Measurements from ENCODE around the gene YARS1.

The YARS1 gene

DNA sequence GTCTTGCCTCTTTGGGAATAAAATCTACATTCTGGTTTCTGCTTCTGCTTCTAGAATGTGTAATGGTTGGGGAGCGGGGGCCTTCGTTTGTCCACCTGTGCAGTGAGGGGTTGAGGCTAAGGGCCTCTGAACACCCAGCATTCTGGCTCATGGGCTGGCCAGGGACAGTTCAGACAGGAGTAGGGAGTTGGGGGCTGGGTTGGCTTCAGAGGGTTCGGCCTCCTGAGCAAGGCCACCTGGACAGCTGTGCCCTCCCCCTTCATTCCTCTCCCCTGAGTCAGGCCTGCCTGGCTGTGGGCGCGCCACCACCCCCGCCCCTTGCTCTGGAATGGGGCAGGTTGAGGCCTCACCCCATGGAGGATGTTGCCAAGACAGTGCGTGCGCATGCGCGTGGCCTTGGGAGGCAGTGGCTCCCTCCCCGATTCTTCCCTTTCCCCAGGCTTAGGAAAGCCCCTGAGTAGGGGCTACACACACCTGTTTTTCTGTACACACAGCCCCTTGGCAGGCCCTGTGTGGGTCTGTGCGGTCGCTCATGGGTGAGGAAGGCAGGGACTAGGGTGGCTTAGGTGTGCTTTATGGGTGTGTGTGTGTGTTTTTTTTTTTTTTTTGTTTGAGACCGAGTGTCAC lies 57.0 kb downstream of the YARS1 start:
- FAIRE-seq (no peak), DNase-seq (ENCODE audit: insufficient read length, low spot score) (no peak)
- TF ChIP-seq, protein P1, sequence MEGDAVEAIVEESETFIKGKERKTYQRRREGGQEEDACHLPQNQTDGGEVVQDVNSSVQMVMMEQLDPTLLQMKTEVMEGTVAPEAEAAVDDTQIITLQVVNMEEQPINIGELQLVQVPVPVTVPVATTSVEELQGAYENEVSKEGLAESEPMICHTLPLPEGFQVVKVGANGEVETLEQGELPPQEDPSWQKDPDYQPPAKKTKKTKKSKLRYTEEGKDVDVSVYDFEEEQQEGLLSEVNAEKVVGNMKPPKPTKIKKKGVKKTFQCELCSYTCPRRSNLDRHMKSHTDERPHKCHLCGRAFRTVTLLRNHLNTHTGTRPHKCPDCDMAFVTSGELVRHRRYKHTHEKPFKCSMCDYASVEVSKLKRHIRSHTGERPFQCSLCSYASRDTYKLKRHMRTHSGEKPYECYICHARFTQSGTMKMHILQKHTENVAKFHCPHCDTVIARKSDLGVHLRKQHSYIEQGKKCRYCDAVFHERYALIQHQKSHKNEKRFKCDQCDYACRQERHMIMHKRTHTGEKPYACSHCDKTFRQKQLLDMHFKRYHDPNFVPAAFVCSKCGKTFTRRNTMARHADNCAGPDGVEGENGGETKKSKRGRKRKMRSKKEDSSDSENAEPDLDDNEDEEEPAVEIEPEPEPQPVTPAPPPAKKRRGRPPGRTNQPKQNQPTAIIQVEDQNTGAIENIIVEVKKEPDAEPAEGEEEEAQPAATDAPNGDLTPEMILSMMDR (IDR thresholded peaks at IDR 0.05; ENCODE audit: insufficient read depth, missing control alignments), result no peak

- no peak for FAIRE-seq
- no peak for DNase-seq (ENCODE audit: insufficient read length, low spot score)
- TF ChIP-seq, protein P1 (IDR thresholded peaks at IDR 0.05; ENCODE audit: insufficient read depth, missing control alignments), result no peak
These were observed 57.6 kb downstream of the YARS1 start for GRCh38 chr1:32759521-32759981.

DNA sequence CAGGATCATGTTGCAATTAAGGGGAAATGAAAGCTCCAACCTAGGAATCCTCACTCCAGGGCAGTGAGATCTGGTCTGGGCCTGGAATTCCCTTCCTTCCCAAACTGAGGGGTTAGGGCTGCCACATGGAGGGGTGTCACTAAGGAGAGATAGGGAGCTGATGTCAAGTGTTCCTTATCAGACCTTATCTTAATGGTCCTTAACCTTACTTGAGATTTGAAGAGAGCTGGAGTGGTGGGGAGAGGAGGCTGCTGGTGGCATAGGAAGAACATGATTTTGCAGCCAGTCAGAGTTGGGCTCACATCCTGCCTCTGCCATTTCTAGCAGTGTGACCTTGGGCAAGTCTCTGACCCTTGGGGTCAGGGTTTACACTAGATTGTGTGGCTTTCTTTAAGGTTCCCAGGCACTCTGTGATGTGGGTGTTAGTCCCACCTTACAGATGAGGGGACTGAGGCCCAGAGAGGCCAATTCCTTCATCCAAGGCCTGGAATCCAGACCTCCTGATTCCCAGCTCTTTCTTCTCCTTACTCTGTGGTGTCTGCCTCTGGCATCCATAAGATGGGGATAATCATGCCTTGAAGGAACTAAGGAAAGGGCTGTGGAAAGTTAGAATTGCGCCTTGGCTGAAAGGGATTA lies 58.2 kb downstream of the YARS1 start:
- DNase-seq (ENCODE audit: insufficient read length, low spot score) (no peak), FAIRE-seq (no peak)
- TF ChIP-seq, protein P1 (IDR thresholded peaks at IDR 0.05; ENCODE audit: insufficient read depth, missing control alignments), result no peak

GRCh38 chr1:32758177-32758794 lies 58.9 kb downstream of the YARS1 start:
- no peak for DNase-seq (ENCODE audit: insufficient read length, low spot score)
- TF ChIP-seq, protein P1 (IDR thresholded peaks at IDR 0.05; ENCODE audit: insufficient read depth, missing control alignments), result no peak
- no peak for FAIRE-seq

DNA sequence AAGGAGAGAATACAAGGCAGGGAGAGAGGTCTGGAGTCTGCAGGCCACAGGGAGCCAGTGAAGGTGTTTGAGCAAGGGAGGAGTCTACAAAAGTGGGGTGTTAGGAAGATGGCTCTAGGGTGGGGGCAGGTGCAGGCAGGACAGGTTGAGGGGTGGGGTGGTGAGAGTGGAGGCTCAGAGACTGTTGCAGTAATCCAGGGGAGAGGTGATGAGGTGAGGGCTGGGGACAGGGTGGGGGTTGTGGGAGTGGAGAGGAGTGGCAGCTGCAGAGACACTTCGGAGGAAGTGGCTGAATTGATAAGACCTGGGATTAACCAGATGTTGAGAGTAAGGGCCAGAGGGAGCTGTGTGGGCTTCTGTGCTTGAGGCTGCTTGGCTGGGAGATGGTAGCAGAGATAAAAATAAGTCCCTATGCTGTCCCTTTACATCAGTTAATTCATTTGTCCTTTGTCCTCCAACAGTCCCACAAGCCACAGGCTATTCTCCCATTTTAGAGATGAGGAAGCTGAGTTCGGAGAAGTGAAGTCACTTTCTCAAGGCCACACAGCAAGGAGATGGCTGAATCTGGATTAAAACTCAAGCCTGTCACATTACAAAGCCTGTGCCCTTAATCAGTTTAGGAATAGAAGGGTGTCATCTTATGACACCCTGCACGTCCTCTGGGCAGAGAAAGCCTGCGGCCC lies 59.8 kb downstream of the YARS1 start:
- TF ChIP-seq, protein P1 (IDR thresholded peaks at IDR 0.05; ENCODE audit: insufficient read depth, missing control alignments), result no peak

GRCh38 chr1:32755810-32756159 lies 61.4 kb downstream of the YARS1 start:
- no peak for FAIRE-seq
- TF ChIP-seq, protein P1 (IDR thresholded peaks at IDR 0.05; ENCODE audit: insufficient read depth, missing control alignments), result no peak

More for the DNA sequence above, 59.8 kb downstream of the YARS1 start:
- no peak for DNase-seq (ENCODE audit: insufficient read length, low spot score)
- FAIRE-seq, result no peak

More at GRCh38 chr1:32755810-32756159, 61.4 kb downstream of the YARS1 start:
- no peak for DNase-seq (ENCODE audit: insufficient read length, low spot score)

Measured in D721Med (cell line).